ENCODE data around the gene MOB1B. TPM values are rescaled to one million over a fixed set of nuclear protein-coding genes. Genes with fewer than 3 reads are reported as not detected.
A peak's percentile ranks its signal among the peaks of the same experiment; 100 is the strongest.

MOB1B gene
- polyA plus RNA-seq, 1 experiment: 5.6 TPM

DNA sequence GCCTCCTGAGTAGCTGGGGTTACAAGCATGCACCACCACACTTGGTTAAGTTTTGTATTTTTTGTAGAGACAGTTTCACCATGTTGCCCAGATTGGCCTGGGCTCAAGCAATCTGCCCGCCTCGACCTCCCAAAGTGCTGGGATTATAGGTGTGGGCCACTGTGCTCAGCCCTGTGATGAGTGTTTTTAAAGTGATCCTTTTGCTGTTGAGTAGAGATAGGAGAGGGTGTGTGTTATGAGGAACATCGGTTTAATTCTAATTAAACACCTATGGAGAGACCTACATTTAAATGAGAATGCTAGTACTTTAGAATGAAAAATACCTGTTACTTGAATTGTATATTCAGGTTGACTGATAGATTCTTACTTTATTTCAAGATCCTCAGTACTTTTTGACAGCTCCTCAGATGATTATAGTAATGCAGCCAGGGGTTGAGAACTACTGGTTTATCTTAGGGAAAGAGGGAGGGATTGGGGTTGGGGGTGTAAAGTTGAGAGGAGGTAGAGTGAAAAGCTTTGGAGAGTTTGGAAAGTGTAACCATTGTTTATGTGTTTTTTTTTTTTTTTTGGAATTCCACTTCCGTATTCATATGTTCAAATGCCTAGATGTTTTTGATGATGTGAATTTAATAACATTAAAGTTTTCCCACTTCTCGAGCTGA is 54.5 kb downstream of the MOB1B start:
- no peaks in the 10 kb centered on the region for H3K36me3 ChIP-seq (ENCODE audit: control insufficient read depth, insufficient read depth, low read length)
- no peaks in the 10 kb centered on the region for H3K27me3 ChIP-seq (ENCODE audit: control insufficient read depth, insufficient read depth, low read length)
- DNase-seq (ENCODE audit: low read depth): no peak
- no peak overlapping the region for H3K4me3 ChIP-seq (ENCODE audit: low read depth, low read length)
- TF ChIP-seq, protein P1, sequence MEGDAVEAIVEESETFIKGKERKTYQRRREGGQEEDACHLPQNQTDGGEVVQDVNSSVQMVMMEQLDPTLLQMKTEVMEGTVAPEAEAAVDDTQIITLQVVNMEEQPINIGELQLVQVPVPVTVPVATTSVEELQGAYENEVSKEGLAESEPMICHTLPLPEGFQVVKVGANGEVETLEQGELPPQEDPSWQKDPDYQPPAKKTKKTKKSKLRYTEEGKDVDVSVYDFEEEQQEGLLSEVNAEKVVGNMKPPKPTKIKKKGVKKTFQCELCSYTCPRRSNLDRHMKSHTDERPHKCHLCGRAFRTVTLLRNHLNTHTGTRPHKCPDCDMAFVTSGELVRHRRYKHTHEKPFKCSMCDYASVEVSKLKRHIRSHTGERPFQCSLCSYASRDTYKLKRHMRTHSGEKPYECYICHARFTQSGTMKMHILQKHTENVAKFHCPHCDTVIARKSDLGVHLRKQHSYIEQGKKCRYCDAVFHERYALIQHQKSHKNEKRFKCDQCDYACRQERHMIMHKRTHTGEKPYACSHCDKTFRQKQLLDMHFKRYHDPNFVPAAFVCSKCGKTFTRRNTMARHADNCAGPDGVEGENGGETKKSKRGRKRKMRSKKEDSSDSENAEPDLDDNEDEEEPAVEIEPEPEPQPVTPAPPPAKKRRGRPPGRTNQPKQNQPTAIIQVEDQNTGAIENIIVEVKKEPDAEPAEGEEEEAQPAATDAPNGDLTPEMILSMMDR (IDR thresholded peaks at IDR 0.05; ENCODE audit: insufficient read depth, low read depth, low read length): no peak
- ChIA-PET CTCF (interaction anchor here (0.9 kb wide), 1 partner anchor 43 kb away, joined by 3 read pairs; no protein-coding TSS in a partner anchor), POLR2A (no interaction called here)

DNA sequence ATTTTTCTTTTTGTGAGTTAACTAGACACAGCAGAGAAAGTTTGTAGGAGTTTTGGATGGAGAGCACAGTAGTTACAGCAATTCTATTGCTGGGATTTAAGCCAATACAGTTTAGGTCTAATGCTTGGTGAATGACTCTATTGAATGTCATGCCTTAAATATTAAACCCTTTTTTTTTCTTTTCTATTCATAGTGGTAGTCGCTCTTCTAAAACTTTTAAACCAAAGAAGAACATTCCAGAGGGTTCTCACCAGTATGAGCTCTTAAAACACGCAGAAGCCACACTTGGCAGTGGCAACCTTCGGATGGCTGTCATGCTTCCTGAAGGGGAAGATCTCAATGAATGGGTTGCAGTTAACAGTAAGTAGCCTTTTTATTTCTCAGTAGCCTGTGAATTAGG is 56.5 kb downstream of the MOB1B start:
- Histone ChIP-seq H3K36me3 (ENCODE audit: control insufficient read depth, insufficient read depth, low read length) (no peaks in the 10 kb centered on the region), H3K27me3 (ENCODE audit: control insufficient read depth, insufficient read depth, low read length) (no peaks in the 10 kb centered on the region), H3K4me3 (ENCODE audit: low read depth, low read length) (no peak overlapping the region)
- DNase-seq (ENCODE audit: low read depth): peak; percentile 79
- TF ChIP-seq, protein P1 (IDR thresholded peaks at IDR 0.05; ENCODE audit: insufficient read depth, low read depth, low read length): no peak
- CTCF ChIA-PET: interaction anchor here (1.2 to 1.4 kb wide), 2 partner anchors 14 to 32 kb away, joined by 3 to 6 read pairs; no protein-coding TSS in a partner anchor
- POLR2A ChIA-PET: interaction anchor here (0.6 to 1.0 kb wide), 2 partner anchors 13 to 76 kb away, joined by 4 to 14 read pairs; no protein-coding TSS in a partner anchor

DNA sequence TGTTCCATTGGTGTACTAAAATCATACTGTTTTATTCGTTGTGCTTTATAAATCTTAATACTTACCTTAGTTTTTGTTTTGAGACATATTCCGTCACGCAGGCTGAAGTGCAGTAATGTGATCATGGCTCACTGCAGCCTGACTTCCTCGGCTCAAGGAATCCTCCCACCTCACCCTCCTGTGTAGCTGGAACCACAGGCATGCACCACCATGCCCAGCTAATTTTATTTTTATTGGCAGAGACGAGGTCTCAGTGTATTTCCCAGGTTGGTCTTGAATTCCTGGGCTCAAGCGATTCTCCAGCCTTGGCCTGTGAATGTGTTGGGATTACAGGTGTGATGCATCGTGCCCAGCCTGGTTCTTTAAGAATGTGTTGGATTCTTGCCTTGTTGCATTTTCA is 66.9 kb downstream of the MOB1B start:
- Histone ChIP-seq H3K27me3 (ENCODE audit: control insufficient read depth, insufficient read depth, low read length) (no peaks in the 10 kb centered on the region), H3K36me3 (ENCODE audit: control insufficient read depth, insufficient read depth, low read length) (peaks cover 3% of the 10 kb centered on the region), H3K4me3 (ENCODE audit: low read depth, low read length) (no peak overlapping the region)
- ChIA-PET POLR2A (no interaction called here), CTCF (interaction anchor here (0.8 to 1.9 kb wide), 3 partner anchors 8 to 22 kb away, joined by 3 to 5 read pairs (median 4); no protein-coding TSS in a partner anchor)
- DNase-seq (ENCODE audit: low read depth): no peak
- TF ChIP-seq, protein P1 (IDR thresholded peaks at IDR 0.05; ENCODE audit: insufficient read depth, low read depth, low read length): no peak

DNA sequence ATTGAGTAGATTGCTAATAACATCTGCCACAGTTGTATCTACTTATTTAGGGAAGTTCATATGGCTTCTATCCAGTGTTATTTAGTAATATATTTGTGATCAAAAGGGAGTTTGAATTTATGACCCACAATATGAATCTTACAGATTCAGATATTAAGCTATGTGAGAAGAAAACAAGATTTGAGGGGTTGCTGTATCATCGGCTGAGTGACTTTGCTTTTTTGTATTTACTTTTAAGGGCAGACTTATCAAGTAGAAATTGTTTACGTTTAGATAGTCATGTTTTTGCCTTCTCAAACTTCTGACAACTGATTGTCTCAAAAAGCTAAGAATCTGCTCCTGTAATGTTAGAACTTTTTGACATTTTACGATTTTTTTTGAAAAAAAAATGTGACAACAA is 74.1 kb downstream of the MOB1B start:
- ChIA-PET CTCF (no interaction called here), POLR2A (no interaction called here)
- peaks cover 4% of the 10 kb centered on the region for H3K36me3 ChIP-seq (ENCODE audit: control insufficient read depth, insufficient read depth, low read length)
- no peak for DNase-seq (ENCODE audit: low read depth)
- H3K4me3 ChIP-seq (ENCODE audit: low read depth, low read length): no peak overlapping the region
- H3K27me3 ChIP-seq (ENCODE audit: control insufficient read depth, insufficient read depth, low read length): no peaks in the 10 kb centered on the region
- TF ChIP-seq, protein P1 (IDR thresholded peaks at IDR 0.05; ENCODE audit: insufficient read depth, low read depth, low read length): no peak

DNA sequence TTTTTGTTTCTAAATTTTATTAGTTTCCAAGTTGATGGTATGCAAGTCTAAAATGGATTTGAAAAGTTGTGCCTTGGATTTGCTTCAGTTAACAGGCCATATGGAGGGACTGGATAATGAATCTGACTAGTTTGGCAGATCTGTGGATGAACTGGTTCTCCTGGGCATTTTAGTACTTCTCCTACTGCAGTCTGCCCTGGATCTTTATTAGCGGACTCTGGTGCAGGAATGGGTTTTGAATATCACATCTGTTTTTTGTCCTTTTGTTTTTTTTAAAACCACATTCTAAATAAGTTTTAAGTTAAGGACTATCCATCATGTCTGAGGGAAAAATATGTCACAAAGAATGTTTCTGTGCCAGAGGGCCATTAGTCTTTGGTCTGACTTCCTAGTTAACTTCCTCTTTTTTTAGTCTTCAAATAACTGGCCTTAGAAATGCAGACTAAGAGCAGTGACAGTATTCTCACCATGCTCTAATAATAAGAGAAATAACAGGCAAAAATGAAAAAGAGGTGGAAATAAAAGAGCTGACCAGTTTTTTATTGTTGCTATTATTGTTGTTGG is 77.4 kb downstream of the MOB1B start:
- Histone ChIP-seq H3K4me3 (ENCODE audit: low read depth, low read length) (no peak overlapping the region), H3K27me3 (ENCODE audit: control insufficient read depth, insufficient read depth, low read length) (no peaks in the 10 kb centered on the region), H3K36me3 (ENCODE audit: control insufficient read depth, insufficient read depth, low read length) (peaks cover 2% of the 10 kb centered on the region; the same call in 1 of the 2 replicates)
- ChIA-PET POLR2A (no interaction called here), CTCF (no interaction called here)
- TF ChIP-seq, protein P1 (IDR thresholded peaks at IDR 0.05; ENCODE audit: insufficient read depth, low read depth, low read length): no peak
- no peak for DNase-seq (ENCODE audit: low read depth)

All from BJ (cell line).